ENCODE measurements around the gene MEIS2. TPM values are rescaled to one million over a fixed set of nuclear protein-coding genes. Genes with fewer than 3 reads are reported as not detected.

Gene MEIS2
- total RNA-seq, 1 experiment from 2014 or later: 4.2 TPM

DNA sequence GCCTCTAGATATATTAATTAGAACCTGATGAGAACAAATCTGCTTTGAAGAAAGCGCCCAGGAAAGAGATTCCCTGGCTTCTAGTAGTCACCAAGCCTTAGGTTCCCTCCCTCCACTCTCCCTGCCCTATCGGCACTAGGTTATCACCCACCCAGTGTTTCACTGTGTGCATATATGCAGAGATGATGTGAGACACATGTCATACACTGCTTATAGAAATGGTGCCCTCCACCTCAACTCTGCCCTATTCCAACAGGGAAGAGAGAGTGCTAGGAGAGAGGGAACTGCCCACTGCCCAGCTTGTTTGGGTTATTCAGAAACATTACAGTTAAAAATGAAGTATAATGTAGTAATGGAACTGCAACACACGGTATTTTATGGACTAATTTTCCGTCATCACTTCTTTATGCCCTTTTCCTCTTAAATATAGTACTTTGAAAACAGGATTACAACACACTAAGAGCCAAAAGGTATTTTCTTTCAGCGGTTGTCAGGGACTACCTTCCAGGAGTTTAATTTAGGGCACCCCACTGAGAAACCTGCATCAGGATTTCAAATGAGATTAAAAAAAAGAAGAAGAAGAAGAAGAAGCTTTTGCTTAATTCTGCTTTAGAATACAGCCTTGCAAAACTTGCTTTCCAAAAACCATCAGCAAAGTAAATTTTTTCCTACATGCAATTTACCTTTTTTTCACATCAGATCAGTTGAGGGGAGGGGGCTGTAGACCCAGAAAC lies 55.3 kb downstream of the MEIS2 start:
- Histone ChIP-seq H3K36me3 (no peaks in the 10 kb centered on the region), H3K4me1 (replicated peaks) (no peaks in the 10 kb centered on the region), H3K4me3 (no peak overlapping the region), H3K9me3 (replicated peaks) (no peaks in the 10 kb centered on the region), H3K27me3 (replicated peaks) (no peaks in the 10 kb centered on the region), H3K27ac (no peak overlapping the region)
- DNase-seq (ENCODE audit: low read depth in 1 of 2, low spot score in 2 of 2): no peak

DNA sequence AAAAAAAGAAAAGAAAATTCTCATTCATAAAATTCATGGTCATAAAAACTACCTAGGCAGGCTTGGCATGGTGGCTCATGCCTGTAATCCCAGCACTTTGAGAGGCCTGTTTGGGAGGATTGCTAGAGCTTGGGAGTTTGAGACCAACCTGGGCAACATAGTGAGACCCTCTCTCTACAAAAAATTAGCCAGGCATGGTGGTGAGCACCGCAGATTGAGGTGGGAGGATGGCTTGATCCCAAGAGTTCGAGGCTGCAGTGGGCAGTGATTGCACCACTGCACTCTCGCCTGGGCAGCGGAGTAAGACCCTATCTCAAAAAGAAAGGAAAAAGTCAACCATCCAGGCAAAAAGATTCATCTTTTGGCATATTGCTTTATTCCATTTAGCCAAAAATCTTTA lies 58.5 kb downstream of the MEIS2 start:
- Histone ChIP-seq H3K4me1 (replicated peaks) (no peaks in the 10 kb centered on the region), H3K27me3 (replicated peaks) (no peaks in the 10 kb centered on the region), H3K4me3 (no peak overlapping the region), H3K36me3 (no peaks in the 10 kb centered on the region), H3K27ac (no peak overlapping the region), H3K9me3 (replicated peaks) (no peaks in the 10 kb centered on the region)
- no peak for DNase-seq (ENCODE audit: low read depth in 1 of 2, low spot score in 2 of 2)

DNA sequence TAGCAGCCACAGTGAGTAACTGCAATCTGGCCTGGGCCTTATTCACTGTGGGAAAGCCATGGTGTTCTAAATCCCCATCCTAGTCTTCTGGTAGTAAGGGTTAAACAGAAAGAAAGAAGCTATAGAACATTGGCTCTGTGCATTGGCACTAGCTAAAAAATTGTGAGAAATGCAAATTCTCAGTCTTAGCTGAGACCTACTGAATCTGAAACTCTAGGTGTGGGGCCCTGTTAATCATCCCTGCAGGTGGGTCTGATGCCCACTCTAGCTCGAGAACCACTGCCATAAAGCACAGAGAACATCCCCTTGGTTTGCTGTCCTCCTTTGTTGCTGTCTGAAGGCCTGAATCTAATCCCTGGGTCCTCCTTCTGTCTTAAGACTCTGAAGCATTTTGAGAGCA lies 59.3 kb downstream of the MEIS2 start:
- H3K36me3 ChIP-seq: no peaks in the 10 kb centered on the region
- no peaks in the 10 kb centered on the region for H3K9me3 ChIP-seq (replicated peaks)
- H3K4me1 ChIP-seq (replicated peaks): no peaks in the 10 kb centered on the region
- DNase-seq (ENCODE audit: low read depth in 1 of 2, low spot score in 2 of 2): no peak
- H3K27me3 ChIP-seq (replicated peaks): no peaks in the 10 kb centered on the region
- no peak overlapping the region for H3K4me3 ChIP-seq
- H3K27ac ChIP-seq: no peak overlapping the region

DNA sequence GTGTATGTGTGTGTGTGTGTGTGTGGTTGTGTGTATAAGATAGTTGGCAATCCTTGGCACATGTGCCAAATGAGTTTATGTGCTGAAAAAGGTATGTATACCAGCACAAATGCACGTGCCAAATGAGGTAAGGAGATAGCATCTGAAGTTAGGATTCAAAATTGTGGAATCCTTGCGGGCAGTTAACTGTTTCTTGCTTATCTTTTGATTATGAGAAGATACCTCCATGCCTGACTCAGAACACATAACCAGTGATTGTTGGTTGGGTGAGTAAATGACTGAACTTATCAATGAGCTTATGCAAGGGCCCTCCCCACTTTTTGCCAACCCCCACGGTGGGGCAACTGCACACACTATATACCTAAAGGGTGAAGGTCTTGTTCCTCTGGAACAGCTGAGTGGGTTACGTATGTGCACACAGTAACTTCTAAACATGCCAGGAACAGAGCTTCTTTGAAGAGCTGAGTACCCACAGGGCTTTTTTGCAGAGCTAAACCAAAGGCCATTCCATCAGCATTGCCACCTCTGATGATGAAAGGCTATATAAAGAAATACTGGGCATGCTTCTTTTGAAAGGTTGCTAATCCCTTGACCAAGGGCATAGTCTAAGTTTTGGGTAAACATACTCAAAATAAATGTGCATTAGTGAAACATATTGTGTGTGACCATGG lies 60.1 kb downstream of the MEIS2 start:
- H3K4me1 ChIP-seq (replicated peaks): no peaks in the 10 kb centered on the region
- no peak for DNase-seq (ENCODE audit: low read depth in 1 of 2, low spot score in 2 of 2)

DNA sequence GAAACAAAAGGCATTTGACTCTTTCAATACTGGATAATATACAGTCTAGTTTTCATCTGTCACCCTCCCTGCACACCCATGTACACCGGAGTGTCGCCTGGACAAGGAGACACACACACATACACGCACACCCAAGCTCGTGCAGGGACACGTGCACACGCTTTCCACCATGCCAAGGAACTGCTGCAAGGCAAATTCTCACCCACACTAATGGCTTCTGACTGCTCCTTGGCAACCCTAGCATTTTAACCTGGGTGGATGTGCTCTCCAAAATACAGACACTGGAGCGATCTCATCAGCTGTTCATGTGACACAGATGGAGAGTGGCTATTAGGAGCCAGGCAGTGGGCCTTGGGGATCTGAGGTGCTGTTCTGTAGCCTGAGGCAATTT lies 61.6 kb downstream of the MEIS2 start:
- Histone ChIP-seq H3K9me3 (replicated peaks) (no peaks in the 10 kb centered on the region), H3K27me3 (replicated peaks) (no peaks in the 10 kb centered on the region), H3K4me1 (replicated peaks) (no peaks in the 10 kb centered on the region), H3K4me3 (no peak overlapping the region), H3K36me3 (no peaks in the 10 kb centered on the region), H3K27ac (no peak overlapping the region)
- DNase-seq (ENCODE audit: low read depth in 1 of 2, low spot score in 2 of 2): no peak

More for the DNA sequence above, 60.1 kb downstream of the MEIS2 start:
- H3K27ac ChIP-seq: no peak overlapping the region
- H3K9me3 ChIP-seq (replicated peaks): no peaks in the 10 kb centered on the region
- no peak overlapping the region for H3K4me3 ChIP-seq
- no peaks in the 10 kb centered on the region for H3K36me3 ChIP-seq
- H3K27me3 ChIP-seq (replicated peaks): no peaks in the 10 kb centered on the region

- Histone ChIP-seq H3K9me3 (replicated peaks) (no peaks in the 10 kb centered on the region), H3K36me3 (no peaks in the 10 kb centered on the region), H3K4me3 (no peak overlapping the region), H3K27me3 (replicated peaks) (no peaks in the 10 kb centered on the region), H3K4me1 (replicated peaks) (no peaks in the 10 kb centered on the region), H3K27ac (no peak overlapping the region)
- DNase-seq (ENCODE audit: low read depth in 1 of 2, low spot score in 2 of 2): no peak
These were observed 62.3 kb downstream of the MEIS2 start for GRCh38 chr15:37037850-37038715.

- Histone ChIP-seq H3K27ac (no peak overlapping the region), H3K4me3 (no peak overlapping the region), H3K9me3 (replicated peaks) (no peaks in the 10 kb centered on the region), H3K27me3 (replicated peaks) (no peaks in the 10 kb centered on the region), H3K4me1 (replicated peaks) (no peaks in the 10 kb centered on the region), H3K36me3 (no peaks in the 10 kb centered on the region)
- DNase-seq (ENCODE audit: low read depth in 1 of 2, low spot score in 2 of 2): no peak
These were observed 63.2 kb downstream of the MEIS2 start for GRCh38 chr15:37037071-37037655.

- Histone ChIP-seq H3K9me3 (replicated peaks) (no peaks in the 10 kb centered on the region), H3K4me1 (replicated peaks) (no peaks in the 10 kb centered on the region; the same call in 1 of the 2 replicates)
- no peak for DNase-seq (ENCODE audit: low read depth in 1 of 2, low spot score in 2 of 2)
These were observed 65.3 kb downstream of the MEIS2 start for GRCh38 chr15:37034835-37035748.

DNA sequence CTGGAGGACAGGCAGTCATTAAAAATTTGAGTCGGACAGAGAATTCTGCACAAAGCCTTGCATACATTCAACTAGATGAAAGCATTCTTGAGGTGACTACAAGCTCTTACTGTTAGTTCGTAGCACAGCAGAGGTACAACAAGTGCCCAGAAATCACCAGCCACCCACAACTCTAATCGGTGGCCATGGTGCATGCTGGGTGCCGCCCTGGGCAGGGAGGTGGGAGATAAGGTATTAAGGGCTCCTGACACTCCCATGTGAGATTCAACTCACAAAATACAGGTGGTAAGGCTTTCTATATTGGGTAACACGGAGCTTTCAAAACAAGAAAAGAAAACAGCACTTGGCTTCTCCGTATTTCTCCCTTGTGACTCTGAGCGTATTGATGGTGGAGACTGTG lies 66.0 kb downstream of the MEIS2 start:
- DNase-seq (ENCODE audit: low read depth in 1 of 2, low spot score in 2 of 2): no peak
- no peaks in the 10 kb centered on the region for H3K36me3 ChIP-seq
- H3K27ac ChIP-seq: no peak overlapping the region
- no peaks in the 10 kb centered on the region for H3K27me3 ChIP-seq (replicated peaks)
- no peaks in the 10 kb centered on the region; the same call in 1 of the 2 replicates for H3K4me1 ChIP-seq (replicated peaks)
- no peaks in the 10 kb centered on the region for H3K9me3 ChIP-seq (replicated peaks)
- H3K4me3 ChIP-seq: no peak overlapping the region

More at GRCh38 chr15:37034835-37035748, 65.3 kb downstream of the MEIS2 start:
- Histone ChIP-seq H3K27me3 (replicated peaks) (no peaks in the 10 kb centered on the region), H3K27ac (no peak overlapping the region), H3K36me3 (no peaks in the 10 kb centered on the region), H3K4me3 (no peak overlapping the region)

DNA sequence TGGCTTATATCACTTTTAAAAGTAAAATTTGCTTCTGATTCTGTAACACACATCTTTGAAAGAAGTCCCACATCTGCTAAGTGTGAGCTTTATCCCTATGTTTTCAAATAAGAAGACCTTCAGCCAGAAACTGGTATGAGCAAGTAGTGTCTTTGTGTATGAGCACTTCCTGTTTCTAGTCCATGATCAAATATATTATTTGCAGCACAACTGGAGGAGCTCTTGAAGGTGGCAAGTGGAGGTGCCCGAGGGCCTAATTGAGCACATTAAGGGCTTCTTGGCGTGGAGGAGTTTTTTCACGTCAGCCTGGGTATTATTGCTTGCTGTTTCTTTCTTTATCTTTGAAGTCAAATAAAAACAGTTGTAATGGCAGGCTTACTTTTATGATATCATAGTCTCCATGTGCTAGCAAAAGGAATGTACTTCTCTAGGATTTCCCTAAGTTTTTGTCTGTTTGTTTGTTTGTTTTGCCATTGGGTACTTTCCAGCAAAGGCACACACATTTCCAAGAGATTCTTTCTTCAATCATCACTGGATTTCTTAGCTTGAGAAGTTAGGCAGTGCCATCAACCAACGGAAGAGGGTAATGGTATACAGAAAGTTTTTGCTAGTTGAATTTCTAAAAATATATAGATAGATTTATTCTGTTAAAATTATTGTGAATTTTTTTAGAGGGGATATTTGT lies 68.1 kb downstream of the MEIS2 start:
- Histone ChIP-seq H3K36me3 (no peaks in the 10 kb centered on the region), H3K27ac (no peak overlapping the region), H3K9me3 (replicated peaks) (no peaks in the 10 kb centered on the region), H3K4me1 (replicated peaks) (no peaks in the 10 kb centered on the region; the same call in 1 of the 2 replicates), H3K4me3 (no peak overlapping the region), H3K27me3 (replicated peaks) (no peaks in the 10 kb centered on the region)
- DNase-seq (ENCODE audit: low read depth in 1 of 2, low spot score in 2 of 2): peak in 1 of 2 experiments; percentile 4

GRCh38 chr15:37031198-37031597 lies 69.2 kb downstream of the MEIS2 start:
- no peak for DNase-seq (ENCODE audit: low read depth in 1 of 2, low spot score in 2 of 2)
- Histone ChIP-seq H3K27ac (no peak overlapping the region), H3K4me3 (no peak overlapping the region), H3K27me3 (replicated peaks) (no peaks in the 10 kb centered on the region), H3K4me1 (replicated peaks) (no peaks in the 10 kb centered on the region; the same call in 1 of the 2 replicates), H3K36me3 (no peaks in the 10 kb centered on the region), H3K9me3 (replicated peaks) (no peaks in the 10 kb centered on the region)

DNA sequence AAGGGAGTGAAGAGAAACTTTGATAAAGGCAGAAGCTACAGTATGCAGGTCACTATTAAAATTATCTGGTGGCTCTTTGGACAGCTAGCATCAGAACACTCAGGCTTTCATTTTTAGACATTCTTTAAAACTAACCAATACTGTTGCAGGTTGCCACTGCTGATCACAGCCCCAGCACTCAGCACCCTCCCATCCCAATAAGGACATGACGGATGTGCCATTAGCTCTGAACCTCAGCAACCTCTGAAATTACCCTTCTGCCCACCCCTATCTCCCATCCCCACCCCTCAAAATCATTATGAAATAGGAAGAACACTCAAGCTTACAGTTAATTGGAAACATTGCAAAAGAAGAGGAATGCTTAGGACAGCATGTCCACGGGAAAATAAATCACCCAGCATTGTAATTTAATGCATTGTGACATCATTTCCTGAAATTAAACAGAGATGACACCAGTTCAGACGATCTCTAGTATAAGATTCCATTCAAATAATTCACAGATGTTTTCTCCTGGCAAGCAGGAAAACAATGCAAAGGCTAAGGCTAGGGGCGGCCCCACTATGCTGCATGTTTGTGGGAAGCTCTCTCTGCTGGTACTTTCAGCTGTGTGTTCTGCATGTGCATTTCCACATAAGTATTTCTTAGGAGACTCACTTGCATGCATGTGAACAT lies 71.6 kb downstream of the MEIS2 start:
- Histone ChIP-seq H3K4me3 (no peak overlapping the region), H3K27me3 (replicated peaks) (no peaks in the 10 kb centered on the region), H3K36me3 (0 out of 2 replicates have a peak, but pooled peaks cover 3% of the 10 kb centered on the region), H3K4me1 (replicated peaks) (no peaks in the 10 kb centered on the region; the same call in 1 of the 2 replicates), H3K27ac (no peak overlapping the region), H3K9me3 (replicated peaks) (no peaks in the 10 kb centered on the region)
- no peak for DNase-seq (ENCODE audit: low read depth in 1 of 2, low spot score in 2 of 2)
